ENCODE measurements around the gene KCTD5. TPM values are rescaled to one million over a fixed set of nuclear protein-coding genes. Genes with fewer than 3 reads are reported as not detected.

KCTD5 gene
- total RNA-seq, 2 experiments from 2014 or later, result 34.2 to 41.7 TPM

DNA sequence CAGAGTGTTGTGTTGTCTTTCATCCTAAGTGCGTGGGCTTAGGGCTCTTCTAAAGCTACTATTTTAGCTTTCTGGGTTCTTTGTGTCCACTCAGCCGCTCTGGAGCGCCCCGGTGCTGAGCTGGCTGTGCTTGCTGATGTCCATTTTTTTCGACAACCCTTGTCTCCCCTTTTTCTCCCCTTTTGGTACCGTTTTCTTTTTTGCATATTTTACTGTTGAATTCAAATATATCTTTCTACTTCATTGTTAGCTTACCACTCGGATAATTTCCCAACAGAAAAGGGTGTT is 71.4 kb downstream of the KCTD5 start:
- CTCF ChIA-PET, result interaction anchor here (1.0 to 3.1 kb wide), 7 partner anchors 10 to 212 kb away, joined by 3 to 8 read pairs (median 3); no protein-coding TSS in a partner anchor
- no peaks in the 10 kb centered on the region for H3K9me3 Mint-ChIP-seq (ENCODE audit: low read depth)
- H3K4me1 Mint-ChIP-seq, result peaks cover 68% of the 10 kb centered on the region
- H3K27ac Mint-ChIP-seq, result peak overlapping the region; percentile 79
- DNase-seq (no peak), ATAC-seq (no peak)
- no peaks in the 10 kb centered on the region for H3K27me3 Mint-ChIP-seq
- peaks cover 53% of the 10 kb centered on the region for H3K36me3 Mint-ChIP-seq
- H3K4me3 Mint-ChIP-seq, result peak overlapping the region; percentile 89

- no peaks in the 10 kb centered on the region for H3K9me3 Mint-ChIP-seq (ENCODE audit: low read depth)
- H3K4me1 Mint-ChIP-seq, result peaks cover 62% of the 10 kb centered on the region
- peak overlapping the region; percentile 79 for H3K27ac Mint-ChIP-seq
- DNase-seq, result no peak
- ATAC-seq, result no peak
- peak overlapping the region; percentile 89 for H3K4me3 Mint-ChIP-seq
- H3K36me3 Mint-ChIP-seq, result peaks cover 64% of the 10 kb centered on the region
- CTCF ChIA-PET, result interaction anchor here (1.1 kb wide), 1 partner anchor 19 kb away, joined by 3 read pairs; no protein-coding TSS in a partner anchor
- no peaks in the 10 kb centered on the region for H3K27me3 Mint-ChIP-seq
Measured at GRCh38 chr16:2755158-2755557, 72.8 kb downstream of the KCTD5 start.

GRCh38 chr16:2756288-2757015 is 74.1 kb downstream of the KCTD5 start:
- H3K27ac Mint-ChIP-seq, result peak overlapping the region; percentile 41
- ATAC-seq, result no peak
- H3K9me3 Mint-ChIP-seq (ENCODE audit: low read depth), result no peaks in the 10 kb centered on the region
- no peaks in the 10 kb centered on the region for H3K27me3 Mint-ChIP-seq
- no peak overlapping the region for H3K4me3 Mint-ChIP-seq
- H3K36me3 Mint-ChIP-seq, result peaks cover 75% of the 10 kb centered on the region
- H3K4me1 Mint-ChIP-seq, result peaks cover 49% of the 10 kb centered on the region
- CTCF ChIA-PET, result interaction anchor here (0.8 kb wide), 1 partner anchor 83 kb away, joined by 4 read pairs; no protein-coding TSS in a partner anchor
- DNase-seq, result no peak

DNA sequence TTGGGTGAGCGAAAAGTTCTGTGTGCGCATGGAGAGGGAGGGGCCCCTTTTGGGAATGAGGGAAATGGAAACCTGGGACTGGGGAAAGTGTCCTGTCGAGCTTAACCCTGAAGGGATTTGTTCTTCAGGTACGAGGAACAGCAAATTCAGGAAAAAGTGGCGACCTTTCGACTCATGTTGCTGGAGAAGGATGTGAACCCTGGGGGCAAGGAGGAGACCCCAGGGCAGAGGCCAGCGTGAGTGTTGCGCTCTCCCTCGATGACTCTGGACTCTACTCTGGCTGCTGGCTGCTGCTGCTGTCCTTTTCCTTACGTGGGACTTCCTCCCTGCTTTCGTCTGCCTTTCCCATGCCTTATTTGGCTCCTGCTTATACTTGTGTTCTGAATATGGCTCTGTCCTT is 75.0 kb downstream of the KCTD5 start:
- no peak for ATAC-seq
- H3K4me1 Mint-ChIP-seq, result peaks cover 44% of the 10 kb centered on the region
- CTCF ChIA-PET, result interaction anchor here (1.7 kb wide), 1 partner anchor 111 kb away, joined by 4 read pairs; no protein-coding TSS in a partner anchor
- peaks cover 84% of the 10 kb centered on the region for H3K36me3 Mint-ChIP-seq
- H3K4me3 Mint-ChIP-seq, result no peak overlapping the region
- H3K27me3 Mint-ChIP-seq, result no peaks in the 10 kb centered on the region
- DNase-seq, result no peak
- no peak overlapping the region for H3K27ac Mint-ChIP-seq
- H3K9me3 Mint-ChIP-seq (ENCODE audit: low read depth), result no peaks in the 10 kb centered on the region

Other genes with a start within 250 kb of the KCTD5 start
- 10 to 100 TPM; 24.9 to 27.5 TPM for gene TEDC2, start 222.4 kb upstream of the KCTD5 start, total RNA-seq
- not detected for gene NTN3, start 211.2 kb upstream of the KCTD5 start, total RNA-seq
- 10 to 100 TPM; 18.7 to 23.3 TPM for gene TBC1D24, start 207.4 kb upstream of the KCTD5 start, total RNA-seq
- 100 to 1,000 TPM; 104 to 121 TPM for gene ATP6V0C, start 168.6 kb upstream of the KCTD5 start, total RNA-seq
- gene AMDHD2, start 162.2 kb upstream of the KCTD5 start, total RNA-seq, result 10 to 100 TPM; 52.5 to 54.2 TPM
- gene CEMP1, start 151.1 kb upstream of the KCTD5 start, total RNA-seq, result not detected
- gene PDPK1, start 144.5 kb upstream of the KCTD5 start, total RNA-seq, result 10 to 100 TPM; 40.3 to 45.1 TPM
- 1 to 10 TPM; 1.2 to 1.7 TPM for gene PRSS27, start 37.7 kb downstream of the KCTD5 start, total RNA-seq
- 100 to 1,000 TPM; 631 to 651 TPM for gene SRRM2, start 70.1 kb downstream of the KCTD5 start, total RNA-seq
- gene ELOB, start 94.8 kb downstream of the KCTD5 start, total RNA-seq, result 100 to 1,000 TPM; 260 to 318 TPM
- not detected for gene PRSS33, start 105.0 kb downstream of the KCTD5 start, total RNA-seq
- not detected for gene PRSS41, start 115.9 kb downstream of the KCTD5 start, total RNA-seq
- 10 to 100 TPM in 1 of 2 experiments, 1 to 10 TPM in 1; 6.0 to 10.3 TPM for gene PRSS21, start 134.7 kb downstream of the KCTD5 start, total RNA-seq
- 1 to 10 TPM; 3.6 to 7.0 TPM for gene ZG16B, start 147.8 kb downstream of the KCTD5 start, total RNA-seq
- not detected for gene PRSS22, start 175.6 kb downstream of the KCTD5 start, total RNA-seq
- 10 to 100 TPM; 19.6 to 19.7 TPM for gene FLYWCH2, start 200.7 kb downstream of the KCTD5 start, total RNA-seq
- gene FLYWCH1, start 229.4 kb downstream of the KCTD5 start, total RNA-seq, result 10 to 100 TPM; 52.7 to 58.1 TPM